ENCODE measurements around the gene MAP3K21.

The MAP3K21 gene

GRCh38 chr1:233326811-233327650, 493 bp upstream of the MAP3K21 start:
- DNase-seq: peak; percentile 99

GRCh38 chr1:233328142-233328921, 808 bp downstream of the MAP3K21 start:
- peak; percentile 67 for DNase-seq

- DNase-seq: no peak
Observed at GRCh38 chr1:233331676-233332519, 4.4 kb downstream of the MAP3K21 start.

- DNase-seq: no peak
Observed at GRCh38 chr1:233333086-233333485, 5.6 kb downstream of the MAP3K21 start.

GRCh38 chr1:233334092-233334491, 6.6 kb downstream of the MAP3K21 start:
- no peak for DNase-seq

GRCh38 chr1:233336554-233337456, 9.3 kb downstream of the MAP3K21 start:
- no peak for DNase-seq

GRCh38 chr1:233337505-233337904, 10.0 kb downstream of the MAP3K21 start:
- DNase-seq: no peak

- DNase-seq: no peak
Observed at GRCh38 chr1:233338102-233338501, 10.6 kb downstream of the MAP3K21 start.

- DNase-seq: no peak
Observed at GRCh38 chr1:233340031-233340555, 12.6 kb downstream of the MAP3K21 start.

GRCh38 chr1:233340966-233341516, 13.5 kb downstream of the MAP3K21 start:
- peak; percentile 50 for DNase-seq

- DNase-seq: no peak
Observed at GRCh38 chr1:233342086-233342485, 14.6 kb downstream of the MAP3K21 start.

GRCh38 chr1:233343262-233343661, 15.7 kb downstream of the MAP3K21 start:
- DNase-seq: no peak

GRCh38 chr1:233347338-233347737, 19.8 kb downstream of the MAP3K21 start:
- DNase-seq: no peak

- DNase-seq: no peak
Observed at GRCh38 chr1:233349137-233349536, 21.6 kb downstream of the MAP3K21 start.

- DNase-seq: no peak
Observed at GRCh38 chr1:233354983-233355382, 27.5 kb downstream of the MAP3K21 start.

GRCh38 chr1:233355841-233356704, 28.5 kb downstream of the MAP3K21 start:
- DNase-seq: no peak

- no peak for DNase-seq
Observed at GRCh38 chr1:233356705-233356987, 29.1 kb downstream of the MAP3K21 start.

- no peak for DNase-seq
Observed at GRCh38 chr1:233357595-233358397, 30.3 kb downstream of the MAP3K21 start.

GRCh38 chr1:233359431-233359830, 31.9 kb downstream of the MAP3K21 start:
- DNase-seq: no peak

GRCh38 chr1:233359905-233360304, 32.4 kb downstream of the MAP3K21 start:
- DNase-seq: no peak

All from RPMI8226 (cell line).